GM21723 (cell line): ENCODE results near the gene CYP27B1.
"Not testable (repeated sequence)": the region's sequence is repeated elsewhere in the genome, so short reads cannot be mapped to it uniquely, and the experiment has no call there.

ENCODE experiments used
- ATAC-seq: cut with Tn5 transposase; IDR thresholded peaks from one replicate; pipeline ENCODE4 v1.9.1; 2021; ENCODE audit warnings: mild to moderate bottlenecking, moderate library complexity; ENCODE audit not compliant: unreplicated experiment

Gene CYP27B1

DNA sequence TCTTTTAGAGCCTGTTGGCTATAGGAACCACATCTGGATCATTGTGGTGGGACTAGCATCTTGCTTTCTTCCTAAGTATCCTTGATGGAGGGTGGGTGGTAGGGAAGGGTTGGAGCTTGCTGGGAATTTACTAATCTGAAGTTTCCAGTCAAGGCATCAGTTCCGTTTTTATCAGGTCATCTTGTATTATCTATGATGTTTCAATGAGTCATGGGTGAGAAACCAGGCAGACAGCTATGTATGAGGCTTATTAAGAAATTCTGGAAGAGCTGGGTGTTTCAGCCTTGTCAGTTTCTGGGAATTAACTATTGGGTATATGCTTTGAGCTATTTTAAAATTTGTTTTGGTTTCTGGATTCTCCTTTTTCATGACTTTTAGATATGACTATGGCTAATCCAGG is 27.0 kb upstream of the CYP27B1 start:
- ATAC-seq, result no peak

DNA sequence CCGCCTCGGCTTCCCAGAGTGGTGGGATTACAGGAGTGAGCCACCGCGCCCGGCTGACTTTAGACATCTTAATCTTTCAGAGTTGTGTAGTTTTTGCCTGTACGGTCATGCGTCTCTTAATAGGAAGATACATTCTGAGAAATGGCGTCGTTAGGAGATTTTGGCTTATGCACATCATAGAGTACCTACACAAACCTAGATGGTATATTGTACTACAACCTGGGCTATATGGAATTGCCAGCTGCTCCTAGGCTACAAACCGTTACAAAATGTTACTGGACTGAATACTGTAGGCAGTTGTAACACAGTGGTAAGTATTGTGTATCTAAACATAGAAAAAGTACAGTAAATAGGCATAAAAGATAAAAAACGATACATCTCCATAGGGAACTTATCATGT is 17.0 kb upstream of the CYP27B1 start:
- no peak for ATAC-seq

DNA sequence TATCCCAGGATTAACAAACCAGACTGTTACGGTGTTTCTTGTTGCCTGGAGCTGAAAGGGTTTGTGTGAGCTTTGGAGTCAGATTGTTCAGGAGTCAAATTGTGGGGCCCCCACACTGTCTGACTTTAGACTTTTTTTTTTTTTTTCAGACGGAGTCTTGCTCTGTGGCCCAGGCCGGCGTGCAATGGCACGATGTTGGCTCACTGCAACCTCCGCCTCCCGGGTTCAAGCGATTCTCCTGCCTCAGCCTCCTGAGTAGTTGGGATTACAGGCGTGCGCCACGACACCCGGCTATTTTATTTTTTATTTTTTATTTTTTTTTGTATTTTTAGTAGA is 16.6 kb upstream of the CYP27B1 start:
- ATAC-seq, result no peak

DNA sequence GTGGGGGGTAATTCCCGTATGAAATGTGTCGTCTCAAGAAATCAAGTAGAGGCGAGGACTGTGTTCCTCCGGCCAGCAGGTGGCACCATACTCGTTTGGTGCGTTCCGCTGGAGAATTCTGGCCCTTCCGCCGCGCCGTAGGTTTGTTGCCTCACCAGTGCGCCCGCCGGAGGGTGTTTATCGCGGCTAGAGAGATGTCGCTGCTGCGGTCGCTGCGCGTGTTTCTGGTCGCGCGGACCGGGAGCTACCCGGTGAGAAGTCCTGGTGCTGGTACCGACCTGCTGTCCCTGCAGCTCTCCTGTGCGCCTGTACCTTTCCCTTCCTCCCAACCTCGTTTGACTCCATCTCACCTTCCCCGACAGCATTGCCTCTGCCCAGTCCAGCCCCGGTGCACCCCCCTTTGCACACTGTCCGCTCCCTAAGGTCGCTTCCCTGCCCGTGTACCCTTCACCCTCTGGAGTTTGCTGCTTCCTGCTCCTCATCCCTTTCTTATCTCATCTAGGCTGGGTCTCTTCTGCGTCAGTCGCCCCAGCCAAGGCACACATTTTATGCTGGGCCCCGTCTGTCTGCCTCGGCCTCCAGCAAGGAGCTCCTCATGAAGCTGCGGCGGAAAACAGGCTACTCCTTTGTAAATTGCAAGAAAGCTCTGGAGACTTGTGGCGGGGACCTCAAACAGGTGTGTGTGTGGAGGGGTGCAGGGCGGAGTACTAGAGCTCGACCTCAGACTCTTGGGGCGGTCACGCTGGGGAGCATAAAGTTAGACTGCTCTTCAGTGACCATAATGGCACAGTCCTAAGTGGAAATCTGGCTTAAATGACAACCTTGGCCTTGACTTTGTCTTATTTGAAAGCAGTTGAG is 16.0 kb upstream of the CYP27B1 start, which contains the start of gene TSFM:
Gene TSFM, plus strand, starts transcription at position 180 of the 858 bp plus-strand sequence. Its CDS starts 15 bp downstream, at position 195.
- ATAC-seq, result peak; percentile 90

DNA sequence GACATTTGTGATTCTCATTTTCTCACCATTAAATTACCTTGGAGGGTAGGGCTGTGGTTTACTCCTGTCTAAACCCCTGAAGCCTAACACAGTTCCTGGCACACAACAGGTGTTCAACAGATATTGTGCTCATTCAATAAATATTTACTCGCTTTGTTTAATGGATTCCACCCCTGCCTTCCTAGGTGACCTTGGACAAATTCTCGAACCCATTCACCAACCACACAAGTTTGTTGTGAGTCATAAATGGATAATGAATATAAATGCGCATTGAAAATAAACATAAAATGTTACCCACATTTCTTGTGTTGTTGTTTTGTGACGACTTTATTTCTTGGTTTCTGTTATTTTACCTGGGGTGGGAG is 15.3 kb upstream of the CYP27B1 start:
- peak; percentile 2 for ATAC-seq

DNA sequence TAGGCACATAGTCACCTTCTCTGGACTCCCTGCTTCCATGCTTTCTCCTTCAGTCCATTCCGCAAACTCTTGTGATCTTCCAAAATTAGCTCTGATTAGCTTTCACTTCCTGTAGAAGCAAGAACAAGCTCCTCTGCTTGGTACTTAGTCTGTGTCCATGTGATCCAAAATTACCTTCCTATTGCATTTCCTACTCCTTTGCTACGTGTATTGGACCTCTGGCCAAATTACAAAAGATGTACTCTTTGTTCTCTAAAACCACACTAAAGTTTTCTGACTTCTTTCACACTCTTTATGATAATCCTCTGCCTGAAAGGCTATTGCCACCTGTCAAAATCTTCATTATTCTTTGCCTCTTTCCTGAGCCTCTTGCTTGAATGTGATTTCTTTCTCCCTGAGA is 14.9 kb upstream of the CYP27B1 start:
- ATAC-seq, result no peak

DNA sequence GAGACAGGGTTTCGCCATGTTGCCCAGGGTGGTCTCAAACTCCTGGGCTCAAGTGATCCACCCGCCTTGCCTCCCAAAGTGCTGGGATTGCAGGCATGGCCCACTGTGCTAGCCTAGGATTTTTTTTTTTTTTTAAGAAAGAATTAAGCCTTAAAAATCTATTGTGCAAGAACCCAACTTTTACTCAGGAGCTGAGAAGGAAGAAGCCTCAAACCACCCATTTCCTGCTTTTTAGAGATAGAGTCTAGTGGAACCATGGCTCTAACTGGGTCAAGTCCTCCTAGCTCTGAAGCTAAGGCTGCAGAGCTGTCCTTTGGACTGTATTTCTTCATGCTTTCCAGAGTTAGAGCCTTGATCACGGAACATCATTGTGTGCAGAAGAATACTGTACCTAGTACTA is 14.4 kb upstream of the CYP27B1 start:
- ATAC-seq, result no peak

DNA sequence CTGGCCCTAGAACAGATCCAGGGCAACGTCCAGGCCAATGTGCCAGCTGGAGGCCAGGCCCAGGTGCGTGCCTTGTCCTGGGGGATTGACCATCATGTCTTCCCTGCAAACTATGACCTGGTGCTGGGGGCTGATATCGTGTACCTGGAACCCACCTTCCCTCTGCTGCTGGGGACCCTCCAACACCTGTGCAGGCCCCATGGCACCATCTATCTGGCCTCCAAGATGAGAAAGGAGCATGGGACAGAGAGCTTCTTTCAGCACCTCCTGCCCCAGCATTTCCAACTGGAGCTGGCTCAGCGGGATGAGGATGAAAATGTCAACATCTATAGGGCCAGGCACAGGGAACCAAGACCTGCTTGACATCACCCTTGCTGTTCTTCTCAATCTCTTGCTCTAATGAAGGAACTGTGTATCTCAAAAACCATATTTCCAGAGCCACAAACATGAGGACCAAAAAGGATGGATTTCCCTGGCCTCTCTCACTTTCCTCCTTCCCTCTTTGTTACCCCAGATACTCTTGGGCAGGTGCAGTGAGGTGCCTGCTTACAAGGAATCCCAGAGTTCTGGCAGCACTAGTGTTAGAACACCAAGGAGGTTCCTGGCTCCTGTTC is 13.5 kb upstream of the CYP27B1 start:
- ATAC-seq, result no peak

DNA sequence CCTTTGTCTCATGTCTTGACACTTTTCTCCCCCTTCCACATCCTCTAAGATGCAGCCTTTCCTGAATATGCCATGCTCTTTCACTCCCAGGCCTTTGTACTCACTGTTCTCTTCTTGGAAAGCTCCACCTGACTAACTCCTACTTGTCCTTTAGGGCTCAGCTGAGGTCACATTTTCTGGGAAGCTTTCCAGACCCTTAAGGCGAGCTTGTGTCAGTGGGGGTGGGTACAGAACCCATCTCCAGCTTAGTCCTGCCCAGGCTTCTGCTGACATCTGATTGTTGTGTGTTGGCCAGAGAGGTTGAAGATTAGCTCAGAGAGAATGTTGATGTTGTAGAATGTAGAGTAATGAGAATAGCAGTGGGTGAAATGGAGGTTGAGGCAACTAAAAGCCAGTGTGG is 12.9 kb upstream of the CYP27B1 start:
- ATAC-seq, result no peak

DNA sequence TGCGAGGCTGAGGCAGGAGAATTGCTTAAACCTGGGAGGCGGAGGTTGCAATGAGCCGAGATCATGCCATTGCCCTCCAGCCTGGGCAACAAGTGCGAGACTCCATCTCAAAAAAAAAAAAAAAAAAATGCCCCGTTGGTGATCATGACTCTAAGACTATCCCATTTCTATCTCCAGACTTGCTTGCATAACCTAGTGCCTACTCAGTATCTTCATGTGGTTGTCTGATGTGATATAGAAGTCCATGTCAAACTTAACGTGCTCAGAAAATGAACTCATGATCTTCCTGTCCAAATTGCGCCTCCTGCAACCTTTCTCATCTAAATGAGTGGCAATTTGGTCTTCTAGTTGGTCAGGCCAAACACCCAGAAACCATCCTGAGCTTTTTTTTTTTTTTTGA is 11.0 kb upstream of the CYP27B1 start:
- no peak for ATAC-seq

DNA sequence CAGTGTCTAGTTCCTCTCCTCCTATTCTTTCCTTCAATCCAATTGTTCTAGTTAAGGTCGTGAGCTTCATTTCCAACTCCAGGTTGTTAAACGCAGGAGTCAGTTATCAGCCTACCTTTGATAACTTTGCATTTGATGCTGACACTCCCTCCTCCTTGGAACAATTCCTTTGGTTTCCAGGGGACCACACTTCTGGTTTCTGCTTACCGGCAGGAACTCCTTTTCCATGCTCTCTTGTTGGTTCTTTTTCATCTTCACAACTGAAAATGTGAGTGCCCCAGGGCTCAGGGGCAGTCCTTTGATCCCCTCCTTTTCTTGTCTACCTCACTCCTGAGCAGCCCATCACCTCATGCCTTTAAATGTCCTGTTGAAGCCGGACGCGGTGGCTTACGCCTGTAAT is 10.5 kb upstream of the CYP27B1 start:
- no peak for ATAC-seq

DNA sequence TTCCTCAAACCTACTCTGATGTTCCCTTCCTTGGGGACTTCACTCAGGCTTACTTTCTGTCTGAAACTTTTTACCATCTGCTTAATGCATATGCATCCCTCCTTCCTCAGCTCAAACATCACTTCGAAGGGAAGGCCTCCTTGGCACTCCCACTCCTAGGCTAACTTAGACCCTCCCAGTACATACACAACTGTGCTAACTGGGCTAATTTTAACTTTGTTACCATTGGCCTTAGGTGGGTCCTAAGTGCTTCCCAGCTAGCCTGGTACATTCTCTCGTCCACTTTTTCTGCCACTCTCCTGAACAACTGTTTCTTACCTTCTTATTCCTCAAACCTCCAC is 9.3 kb upstream of the CYP27B1 start:
- no peak for ATAC-seq

DNA sequence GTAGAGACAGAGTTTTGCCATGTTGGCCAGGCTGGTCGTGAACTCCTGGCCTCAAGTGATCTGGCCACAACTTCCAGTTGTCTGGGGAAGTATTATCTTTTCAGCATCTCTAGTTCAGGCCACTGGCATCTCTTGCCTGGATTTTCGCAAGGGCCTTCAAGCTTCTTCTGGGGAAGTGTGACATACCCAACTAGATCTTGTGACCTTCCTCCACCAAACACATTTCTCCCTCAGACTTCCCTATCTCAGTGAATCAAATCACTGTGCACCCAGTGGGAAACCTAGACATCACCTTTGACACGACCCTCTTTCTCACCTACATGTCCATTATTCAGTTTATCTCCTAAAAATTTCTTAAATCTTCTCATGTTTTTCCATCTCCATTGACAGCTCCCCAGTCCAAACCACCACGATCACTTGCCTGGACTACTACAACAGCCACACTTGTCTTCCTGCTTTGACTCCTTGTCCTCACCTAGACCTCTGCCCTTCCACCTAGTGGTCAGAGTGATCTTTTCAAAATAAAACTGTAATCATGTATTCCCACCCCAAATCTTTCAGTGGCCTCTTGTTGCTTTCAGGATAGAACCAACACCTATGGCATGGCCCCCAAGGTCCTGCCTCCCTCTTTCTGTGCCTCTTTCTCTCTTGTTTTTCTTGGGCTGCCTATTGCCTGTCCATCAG is 8.8 kb upstream of the CYP27B1 start:
- no peak for ATAC-seq

DNA sequence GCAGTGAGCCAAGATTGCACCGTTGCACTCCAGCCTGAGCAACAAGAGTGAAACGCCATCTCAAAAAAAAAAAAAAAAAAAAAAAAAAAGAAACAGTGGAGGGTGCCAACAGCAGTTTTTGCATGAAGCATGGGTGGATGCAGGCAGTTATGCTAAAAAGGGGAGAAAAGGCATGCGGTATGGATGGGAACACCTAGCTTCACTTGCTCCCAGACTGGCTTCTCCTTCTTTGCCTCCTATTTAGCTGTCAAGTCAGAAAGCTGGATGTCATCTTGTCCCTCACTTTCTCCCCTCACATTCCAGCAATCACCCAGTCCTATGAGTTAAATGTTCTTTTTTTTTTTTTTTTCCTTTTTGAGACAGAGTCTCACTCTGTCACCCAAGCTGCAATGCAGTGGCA is 8.2 kb upstream of the CYP27B1 start:
- no peak for ATAC-seq

DNA sequence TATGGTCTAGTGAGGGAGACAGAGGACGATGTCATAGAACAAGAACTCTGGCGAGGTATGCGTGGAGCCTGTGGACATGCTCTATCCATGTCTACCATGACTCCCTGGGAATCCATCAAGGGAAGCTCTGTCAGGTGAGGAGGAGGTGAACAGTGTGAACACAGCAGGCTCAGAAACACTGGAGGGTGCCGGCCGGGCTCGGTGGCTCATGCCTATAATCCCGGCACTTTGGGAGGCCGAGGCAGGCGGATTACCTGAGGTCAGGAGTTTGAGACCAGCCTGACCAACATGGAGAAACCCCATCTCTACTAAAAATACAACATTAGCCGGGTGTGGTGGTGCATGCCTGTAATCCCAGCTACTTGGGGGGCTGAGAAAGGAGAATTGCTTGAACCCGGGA is 7.8 kb upstream of the CYP27B1 start:
- ATAC-seq, result not testable (repeated sequence)

DNA sequence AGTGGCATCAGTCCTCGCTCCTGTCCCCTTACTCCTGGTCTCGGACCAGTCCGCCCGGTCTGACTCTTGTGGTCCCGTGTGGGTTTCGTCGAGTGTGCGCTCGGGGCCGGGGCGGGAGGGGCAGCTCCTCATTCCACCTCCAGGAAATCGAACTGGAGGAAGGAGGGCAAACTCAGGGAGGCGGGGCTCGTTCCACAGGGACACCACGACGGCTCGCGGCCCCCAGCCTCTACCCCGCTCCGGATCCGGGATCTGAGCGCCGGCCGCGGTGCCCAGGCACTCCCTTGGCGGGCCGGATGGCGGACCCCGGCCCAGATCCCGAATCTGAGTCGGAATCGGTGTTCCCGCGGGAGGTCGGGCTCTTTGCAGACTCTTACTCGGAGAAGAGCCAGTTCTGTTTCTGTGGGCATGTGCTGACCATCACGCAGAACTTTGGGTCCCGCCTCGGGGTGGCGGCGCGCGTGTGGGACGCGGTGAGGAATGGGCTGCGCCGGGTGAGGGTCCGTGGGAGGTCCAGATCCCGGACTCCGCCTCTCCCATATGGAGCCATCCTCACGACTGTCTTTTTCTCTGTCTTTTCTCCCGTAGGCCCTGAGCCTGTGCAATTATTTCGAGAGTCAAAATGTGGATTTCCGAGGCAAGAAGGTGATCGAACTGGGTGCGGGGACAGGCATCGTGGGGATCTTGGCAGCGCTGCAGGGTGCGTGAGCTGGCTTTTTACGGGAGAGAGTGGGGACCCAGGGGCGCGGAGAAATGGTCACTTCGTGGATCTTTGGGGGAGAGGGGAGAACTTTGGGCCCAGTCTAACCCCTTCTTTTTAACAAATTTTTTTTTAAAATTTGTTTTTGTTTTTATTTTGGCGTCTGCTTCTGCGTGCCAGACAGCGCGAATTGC is 5.8 kb upstream of the CYP27B1 start, which contains the start of gene EEF1AKMT3:
Gene EEF1AKMT3, plus strand, starts transcription at position 186 of the 894 bp plus-strand sequence. Its CDS starts 111 bp downstream, at position 297.
- peak; percentile 7 for ATAC-seq

DNA sequence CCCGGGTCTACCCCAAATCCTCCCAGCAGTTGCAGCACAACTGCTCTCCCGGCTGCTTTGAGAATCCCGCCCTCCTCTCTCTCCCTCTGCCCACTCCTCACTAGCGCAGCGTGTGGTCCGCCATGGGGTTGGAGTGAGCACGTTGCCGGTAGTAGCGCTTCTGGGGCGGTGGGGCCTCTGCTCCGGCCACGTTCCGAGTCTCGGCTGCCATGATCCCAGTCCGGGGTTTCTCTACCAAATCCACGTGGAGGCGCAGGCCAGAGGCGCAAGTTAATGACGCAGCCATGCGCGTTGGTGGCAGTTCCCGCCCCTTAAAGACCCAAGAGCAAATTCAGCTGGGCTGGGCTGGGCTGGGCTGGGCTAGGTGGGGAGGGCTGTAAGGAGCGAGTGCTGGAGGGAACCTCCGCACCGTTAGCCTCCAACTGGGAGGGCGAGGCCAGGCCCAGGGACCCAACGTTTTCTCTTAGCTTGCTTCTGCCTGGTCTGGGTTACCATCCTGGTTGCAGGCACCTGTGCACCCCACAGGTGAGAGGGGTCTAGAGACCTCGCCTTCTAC is 5.1 kb upstream of the CYP27B1 start, which contains the start of gene METTL1:
Gene METTL1, minus strand, starts transcription at position 233 of the 556 bp plus-strand sequence. Its CDS starts 22 bp downstream, at position 211.
- ATAC-seq, result peak; percentile 82

DNA sequence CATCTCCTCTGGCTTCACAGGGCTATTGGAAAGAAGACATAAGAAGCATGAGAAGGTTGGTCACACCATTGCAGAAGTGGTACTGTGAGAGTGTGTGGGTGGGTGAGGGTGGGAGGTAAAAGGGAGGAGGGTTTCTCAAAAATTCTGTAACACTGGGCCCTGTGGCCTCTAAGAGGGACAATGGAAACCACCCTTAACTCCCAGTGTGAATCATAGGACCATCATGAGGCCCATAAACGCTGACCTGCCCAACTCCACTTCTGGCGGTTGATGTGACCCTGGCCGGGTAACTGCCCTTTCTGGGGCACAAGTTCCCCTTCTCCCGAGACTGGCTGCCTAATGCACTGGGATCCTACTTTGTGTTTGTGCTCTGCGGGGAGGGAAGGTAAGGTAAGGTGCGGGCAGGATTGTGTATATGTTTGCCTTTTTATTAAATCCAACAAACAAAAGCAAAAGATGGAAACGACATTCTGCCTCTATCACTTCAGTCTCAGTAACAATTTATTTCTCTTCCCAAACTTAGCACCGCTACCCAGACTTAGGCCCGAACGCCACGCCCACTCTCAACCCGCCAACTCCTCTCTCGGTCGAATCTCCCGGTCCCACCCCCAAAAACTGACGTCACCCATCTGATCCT is 4.5 kb upstream of the CYP27B1 start:
- peak; percentile 79 for ATAC-seq

DNA sequence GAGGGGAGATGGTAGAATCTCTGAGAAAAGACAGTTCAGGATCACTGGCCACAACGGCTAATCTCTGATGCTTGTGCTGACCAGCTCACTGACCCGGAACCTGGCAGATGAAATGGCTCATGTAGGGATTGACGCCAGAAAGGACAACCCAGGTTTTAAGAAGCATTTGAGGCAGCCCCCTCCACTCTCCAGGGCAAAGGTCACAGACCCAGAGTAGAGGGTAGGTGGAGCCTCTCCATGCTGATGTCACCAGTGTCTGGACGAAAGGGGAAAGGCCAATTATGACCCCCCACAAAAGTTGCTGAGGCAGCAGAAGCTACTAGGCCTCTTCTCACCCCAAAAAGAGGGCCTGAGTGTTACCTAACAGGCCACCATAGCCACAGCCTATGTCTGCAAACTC is 3.9 kb upstream of the CYP27B1 start:
- no peak for ATAC-seq

DNA sequence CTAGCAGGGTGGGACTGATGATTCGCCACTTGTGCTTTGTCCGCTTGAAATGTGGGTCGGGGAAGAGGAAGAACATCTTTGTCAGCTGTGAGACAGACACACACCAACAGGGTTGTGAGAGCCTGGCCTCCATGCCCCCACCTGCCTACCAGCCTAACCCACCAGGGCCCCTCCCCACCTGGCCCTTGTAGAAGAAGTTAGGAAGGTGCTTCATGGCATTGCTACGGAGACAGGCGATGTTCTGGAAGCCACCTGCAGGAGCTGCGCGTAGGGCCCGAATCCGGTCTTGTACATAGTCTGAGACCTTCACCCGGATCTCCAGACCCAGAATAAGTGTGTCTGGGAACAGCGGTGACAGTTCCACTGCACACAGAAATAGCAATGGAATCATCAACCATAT is 2.7 kb upstream of the CYP27B1 start:
- no peak for ATAC-seq
